22Rv1 (cell line): ENCODE measurements around the gene FHOD3.

Experiments
- CTCF ChIP-seq: fragments of 450-650 bp; IDR thresholded peaks from 2 replicates; pipeline ENCODE4 v1.5.1; 2017; ENCODE audit warnings: mild to moderate bottlenecking
- ZFX ChIP-seq: fragments of 450-650 bp; IDR thresholded peaks from 2 replicates; pipeline ENCODE4 v1.6.1; 2017; ENCODE audit warnings: antibody characterized with exemption, borderline replicate concordance

- TF ChIP-seq CTCF (no peak), ZFX (no peak)
Observed at GRCh38 chr18:36527051-36527450, 229.5 kb downstream of the FHOD3 start.
